Chondrocyte (in vitro differentiated cells): ENCODE results near the gene KCNJ1. TPM values are rescaled to one million over a fixed set of nuclear protein-coding genes. Genes with fewer than 3 reads are reported as not detected.

ENCODE experiments used
- DNase-seq: peaks from one replicate; pipeline ENCODE4 v3.0.0; 2021; ENCODE audit warnings: mixed read lengths, low spot score
- H3K27ac Mint-ChIP-seq: one replicate; pipeline ENCODE4 v1.8.0; 2021; ENCODE audit warnings: mild to moderate bottlenecking, moderate library complexity, mixed read lengths; ENCODE audit not compliant: unreplicated experiment
- H3K27me3 Mint-ChIP-seq: 2 replicates; pipeline ENCODE4 v1.8.0; 2021; ENCODE audit warnings: low read depth, mixed read lengths
- H3K36me3 Mint-ChIP-seq: 2 replicates; pipeline ENCODE4 v1.8.0; 2021; ENCODE audit warnings: low read depth, mixed read lengths
- H3K4me1 Mint-ChIP-seq: 2 replicates; pipeline ENCODE4 v1.8.0; 2021; ENCODE audit warnings: low read depth, mild to moderate bottlenecking, mixed read lengths
- H3K4me3 Mint-ChIP-seq: one replicate; pipeline ENCODE4 v1.8.0; 2021; ENCODE audit warnings: mild to moderate bottlenecking, moderate library complexity, mixed read lengths; ENCODE audit not compliant: unreplicated experiment
- H3K9me3 Mint-ChIP-seq: 2 replicates; pipeline ENCODE4 v1.8.0; 2021; ENCODE audit warnings: low read depth, mixed read lengths
- total RNA-seq: library from RNA; stranded (reverse); gene quantifications from 3 replicates; pipeline ENCODE4 v1.2.1, GENCODE V29; 2021
- TF ChIP-seq, protein P1 (sequence below): fragments of 200-600 bp; sonication (generic); IDR thresholded peaks from 2 replicates; pipeline ENCODE4 v1.5.0; 2021; ENCODE audit warnings: antibody characterized with exemption, mild to moderate bottlenecking, moderate library complexity

KCNJ1 gene
- total RNA-seq, 1 donor from 2014 or later: not detected

DNA sequence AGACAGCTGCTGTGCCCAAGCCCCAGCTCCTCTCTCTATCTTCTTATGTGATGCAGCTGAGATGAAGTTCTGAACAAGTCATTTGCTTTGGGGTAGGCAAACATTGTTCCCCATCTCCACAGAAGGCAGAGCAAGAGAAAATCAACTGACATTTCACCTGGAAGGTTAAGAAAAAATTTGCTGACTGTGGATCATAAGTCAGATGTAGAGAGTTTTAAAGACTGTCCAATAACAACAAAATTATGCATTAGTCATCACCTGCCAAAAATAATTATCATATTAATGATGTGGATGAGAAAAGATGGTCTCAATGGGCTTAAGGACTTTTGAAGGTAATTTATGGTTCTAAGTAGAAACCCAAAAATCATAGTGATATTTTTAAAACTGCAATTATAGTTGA is 59.2 kb downstream of the KCNJ1 start:
- Mint-ChIP-seq H3K36me3 (peaks cover 20% of the 10 kb centered on the region), H3K4me1 (peaks cover 40% of the 10 kb centered on the region), H3K4me3 (no peak overlapping the region), H3K27me3 (no peaks in the 10 kb centered on the region), H3K9me3 (no peaks in the 10 kb centered on the region), H3K27ac (no peak overlapping the region)
- TF ChIP-seq, protein P1, sequence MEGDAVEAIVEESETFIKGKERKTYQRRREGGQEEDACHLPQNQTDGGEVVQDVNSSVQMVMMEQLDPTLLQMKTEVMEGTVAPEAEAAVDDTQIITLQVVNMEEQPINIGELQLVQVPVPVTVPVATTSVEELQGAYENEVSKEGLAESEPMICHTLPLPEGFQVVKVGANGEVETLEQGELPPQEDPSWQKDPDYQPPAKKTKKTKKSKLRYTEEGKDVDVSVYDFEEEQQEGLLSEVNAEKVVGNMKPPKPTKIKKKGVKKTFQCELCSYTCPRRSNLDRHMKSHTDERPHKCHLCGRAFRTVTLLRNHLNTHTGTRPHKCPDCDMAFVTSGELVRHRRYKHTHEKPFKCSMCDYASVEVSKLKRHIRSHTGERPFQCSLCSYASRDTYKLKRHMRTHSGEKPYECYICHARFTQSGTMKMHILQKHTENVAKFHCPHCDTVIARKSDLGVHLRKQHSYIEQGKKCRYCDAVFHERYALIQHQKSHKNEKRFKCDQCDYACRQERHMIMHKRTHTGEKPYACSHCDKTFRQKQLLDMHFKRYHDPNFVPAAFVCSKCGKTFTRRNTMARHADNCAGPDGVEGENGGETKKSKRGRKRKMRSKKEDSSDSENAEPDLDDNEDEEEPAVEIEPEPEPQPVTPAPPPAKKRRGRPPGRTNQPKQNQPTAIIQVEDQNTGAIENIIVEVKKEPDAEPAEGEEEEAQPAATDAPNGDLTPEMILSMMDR: no peak
- DNase-seq: no peak

DNA sequence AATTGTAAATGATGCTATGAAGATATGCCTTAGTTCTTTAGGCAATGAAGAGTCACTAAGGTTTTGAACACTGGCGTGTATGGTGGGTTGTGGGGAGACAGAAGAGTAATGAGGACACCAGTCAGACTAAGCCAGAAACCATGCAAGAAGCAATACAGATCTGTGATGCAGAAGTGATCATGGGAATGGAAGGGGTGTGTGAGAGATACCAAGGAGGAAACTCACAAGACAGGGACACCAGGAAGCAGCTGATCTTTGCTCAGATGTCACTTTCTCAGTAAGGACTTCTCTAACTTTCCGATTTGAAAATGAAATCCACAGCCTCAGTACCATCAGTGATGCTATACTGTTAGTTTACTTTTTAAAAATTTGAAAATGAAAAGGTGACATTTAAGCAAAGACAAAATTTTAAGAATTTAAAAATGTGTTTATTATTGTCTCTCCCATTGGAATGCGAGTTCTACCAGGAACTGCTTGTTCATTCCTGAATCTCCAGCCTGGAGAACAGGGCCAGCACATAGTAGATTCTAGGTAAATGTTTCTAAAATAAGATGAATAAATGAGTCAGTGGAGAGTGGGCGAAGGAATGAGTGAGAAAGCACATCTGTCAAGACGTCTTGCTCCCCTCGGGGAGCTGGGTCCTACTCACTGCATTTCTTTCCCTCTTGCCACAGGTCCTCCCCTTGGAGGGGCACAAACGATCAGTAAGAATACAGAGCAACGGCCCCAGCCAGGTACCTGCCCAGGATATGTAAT is 60.4 kb downstream of the KCNJ1 start:
- peak overlapping the region; percentile 63 for H3K27ac Mint-ChIP-seq
- no peaks in the 10 kb centered on the region for H3K9me3 Mint-ChIP-seq
- H3K4me3 Mint-ChIP-seq: no peak overlapping the region
- DNase-seq: no peak
- no peaks in the 10 kb centered on the region for H3K27me3 Mint-ChIP-seq
- TF ChIP-seq, protein P1: no peak
- peaks cover 20% of the 10 kb centered on the region for H3K36me3 Mint-ChIP-seq
- H3K4me1 Mint-ChIP-seq: peaks cover 47% of the 10 kb centered on the region

DNA sequence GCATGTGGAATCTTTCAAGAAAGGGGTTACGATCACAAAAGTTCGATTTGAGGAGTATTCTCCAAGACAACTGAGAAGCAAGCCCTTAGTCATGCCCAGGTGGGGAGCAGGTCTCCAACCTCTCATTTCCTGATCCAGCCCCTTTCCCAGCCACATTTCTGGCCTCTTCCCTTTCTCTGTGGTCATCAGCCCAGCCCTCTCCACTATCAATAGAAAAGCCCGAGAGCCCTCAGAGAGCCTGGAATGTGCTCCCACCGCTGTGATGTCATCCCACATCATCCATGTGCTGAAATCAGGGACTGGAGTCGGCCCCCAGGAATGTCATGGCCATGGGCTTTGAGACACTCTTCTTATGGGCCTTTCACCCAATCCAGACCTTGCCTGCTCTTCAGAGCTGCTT is 62.6 kb downstream of the KCNJ1 start:
- Mint-ChIP-seq H3K36me3 (peaks cover 10% of the 10 kb centered on the region), H3K9me3 (no peaks in the 10 kb centered on the region), H3K4me3 (no peak overlapping the region), H3K4me1 (peaks cover 48% of the 10 kb centered on the region), H3K27me3 (no peaks in the 10 kb centered on the region), H3K27ac (no peak overlapping the region)
- no peak for DNase-seq
- TF ChIP-seq, protein P1: no peak

DNA sequence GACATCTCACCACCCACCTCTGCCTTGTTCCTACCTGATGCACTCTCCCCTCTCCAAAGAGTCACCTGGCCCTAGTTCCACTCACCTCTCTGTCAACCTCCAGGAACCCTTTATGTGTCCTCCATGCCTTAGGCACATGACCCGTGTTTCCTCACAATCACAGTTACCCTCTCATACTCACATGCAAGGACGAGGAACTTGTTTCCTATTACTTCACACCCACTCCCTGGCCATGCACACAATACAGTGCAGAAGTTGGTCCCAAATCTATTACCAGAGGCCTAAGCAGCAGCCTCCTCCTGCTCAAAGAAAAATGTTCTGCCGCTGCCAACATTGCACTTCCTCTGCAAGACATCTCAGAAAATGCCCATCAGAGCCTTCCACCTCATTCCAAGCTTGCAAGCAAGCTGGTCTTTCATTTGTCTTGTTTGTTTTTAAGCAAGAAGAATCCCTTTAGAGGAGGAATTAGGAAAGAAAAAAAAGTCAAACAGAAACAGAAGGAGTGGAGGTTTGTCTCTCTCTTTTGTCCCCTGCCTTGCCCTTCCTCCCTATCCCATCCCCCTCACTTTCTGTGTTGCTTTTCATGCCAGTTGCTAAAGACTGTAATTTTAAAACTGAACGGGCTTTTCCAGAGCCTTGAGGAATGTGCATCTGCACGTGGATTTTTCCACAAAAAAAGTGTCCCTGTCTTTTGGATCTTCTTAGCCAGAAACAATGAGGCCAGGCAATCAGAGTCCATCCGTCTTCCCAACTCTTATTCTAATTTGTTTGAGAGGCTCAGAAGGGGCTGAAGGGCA is 63.4 kb downstream of the KCNJ1 start:
- peak overlapping the region; percentile 19 for H3K27ac Mint-ChIP-seq

DNA sequence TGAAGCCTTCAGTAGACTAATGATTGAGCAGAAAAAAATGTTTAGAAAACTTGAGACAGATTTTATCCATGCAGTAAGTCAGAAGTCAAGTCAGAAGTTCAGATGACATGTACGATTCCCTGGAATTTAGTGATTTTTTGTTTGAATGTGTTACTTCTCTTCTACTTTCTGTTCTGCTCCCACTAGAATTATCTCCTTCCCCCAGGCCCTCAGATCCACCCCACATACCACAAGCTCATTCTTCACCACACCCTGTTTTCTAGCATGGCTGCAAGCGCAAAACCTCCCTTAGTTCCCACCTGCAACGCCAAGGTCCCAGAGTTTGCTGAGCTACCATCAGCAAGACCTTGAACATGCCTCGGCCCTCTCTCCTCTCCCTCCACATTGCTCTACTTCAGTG is 64.1 kb downstream of the KCNJ1 start:
- Mint-ChIP-seq H3K9me3 (no peaks in the 10 kb centered on the region), H3K27me3 (no peaks in the 10 kb centered on the region), H3K36me3 (peaks cover 7% of the 10 kb centered on the region), H3K4me1 (peaks cover 51% of the 10 kb centered on the region), H3K27ac (no peak overlapping the region), H3K4me3 (no peak overlapping the region)
- TF ChIP-seq, protein P1: no peak
- DNase-seq: no peak

More for the DNA sequence above, 63.4 kb downstream of the KCNJ1 start:
- no peaks in the 10 kb centered on the region for H3K27me3 Mint-ChIP-seq
- no peak overlapping the region for H3K4me3 Mint-ChIP-seq
- peaks cover 48% of the 10 kb centered on the region for H3K4me1 Mint-ChIP-seq
- no peak for DNase-seq
- TF ChIP-seq, protein P1: no peak
- H3K36me3 Mint-ChIP-seq: peaks cover 7% of the 10 kb centered on the region
- H3K9me3 Mint-ChIP-seq: no peaks in the 10 kb centered on the region
